ENCODE measurements around the gene C6orf62.
"Not testable (repeated sequence)": the region's sequence is repeated elsewhere in the genome, so short reads cannot be mapped to it uniquely, and the experiment has no call there.

The C6orf62 gene

DNA sequence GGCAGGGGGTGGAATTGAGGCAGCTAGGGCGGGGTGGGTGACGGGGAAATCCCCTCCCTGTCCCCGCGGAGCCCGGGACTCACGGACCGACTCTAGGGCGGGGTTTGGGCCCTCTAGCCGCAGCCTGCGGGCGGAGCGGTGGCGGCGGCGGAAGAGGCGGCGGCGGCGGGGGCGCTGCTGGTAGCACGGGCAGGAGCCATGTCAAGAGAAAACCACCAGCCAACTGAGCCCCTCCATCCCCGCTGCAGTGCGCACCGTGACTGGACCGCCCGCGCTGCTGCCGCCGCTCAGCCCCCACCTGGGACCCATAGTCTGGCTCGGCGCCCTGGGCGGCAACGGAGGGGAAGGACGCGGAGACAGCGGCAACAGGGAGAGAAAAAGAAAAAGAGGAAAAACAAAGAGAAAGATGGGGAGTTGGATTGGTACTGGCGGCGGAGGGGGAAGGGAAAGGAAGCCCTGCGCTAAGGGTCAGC lies 1.2 kb upstream of the C6orf62 start:
- no peak for DNase-seq (ENCODE audit: extremely low read depth, low read depth)
- TF ChIP-seq, protein P1, sequence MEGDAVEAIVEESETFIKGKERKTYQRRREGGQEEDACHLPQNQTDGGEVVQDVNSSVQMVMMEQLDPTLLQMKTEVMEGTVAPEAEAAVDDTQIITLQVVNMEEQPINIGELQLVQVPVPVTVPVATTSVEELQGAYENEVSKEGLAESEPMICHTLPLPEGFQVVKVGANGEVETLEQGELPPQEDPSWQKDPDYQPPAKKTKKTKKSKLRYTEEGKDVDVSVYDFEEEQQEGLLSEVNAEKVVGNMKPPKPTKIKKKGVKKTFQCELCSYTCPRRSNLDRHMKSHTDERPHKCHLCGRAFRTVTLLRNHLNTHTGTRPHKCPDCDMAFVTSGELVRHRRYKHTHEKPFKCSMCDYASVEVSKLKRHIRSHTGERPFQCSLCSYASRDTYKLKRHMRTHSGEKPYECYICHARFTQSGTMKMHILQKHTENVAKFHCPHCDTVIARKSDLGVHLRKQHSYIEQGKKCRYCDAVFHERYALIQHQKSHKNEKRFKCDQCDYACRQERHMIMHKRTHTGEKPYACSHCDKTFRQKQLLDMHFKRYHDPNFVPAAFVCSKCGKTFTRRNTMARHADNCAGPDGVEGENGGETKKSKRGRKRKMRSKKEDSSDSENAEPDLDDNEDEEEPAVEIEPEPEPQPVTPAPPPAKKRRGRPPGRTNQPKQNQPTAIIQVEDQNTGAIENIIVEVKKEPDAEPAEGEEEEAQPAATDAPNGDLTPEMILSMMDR (IDR thresholded peaks at IDR 0.05; ENCODE audit: low read depth, low read length) = no peak

DNA sequence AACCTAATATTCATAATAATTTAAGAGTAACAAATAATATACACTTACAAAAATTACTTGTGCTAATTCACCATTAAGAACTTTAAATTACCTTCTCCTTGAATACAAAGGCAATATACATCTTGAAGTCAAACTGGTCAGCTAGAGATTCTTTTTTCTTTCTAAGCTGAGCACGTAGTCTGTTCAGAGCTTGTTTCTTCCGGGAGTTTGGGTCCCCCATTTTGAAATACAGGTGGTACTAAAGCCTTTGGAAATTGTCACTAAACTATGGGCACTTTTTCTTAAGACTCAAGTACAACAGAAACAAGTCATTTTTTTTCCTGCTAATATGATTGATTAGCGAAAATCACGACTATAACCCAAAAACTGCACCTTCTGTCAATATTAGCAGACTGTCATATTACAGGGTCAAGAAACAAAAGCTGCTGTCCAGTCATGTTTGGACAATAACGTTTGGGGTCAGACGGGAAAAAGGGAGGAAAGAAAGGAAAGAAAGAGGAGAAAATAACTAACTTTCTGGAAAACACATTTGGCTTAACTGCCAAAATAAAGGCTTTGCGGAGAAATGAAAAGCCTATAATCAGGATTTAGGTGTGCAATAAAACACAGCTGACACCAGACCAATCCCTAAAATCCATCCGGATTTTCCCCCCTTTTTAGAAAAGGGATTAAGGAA lies 367 bp downstream of the C6orf62 start:
- TF ChIP-seq, protein P1 (IDR thresholded peaks at IDR 0.05; ENCODE audit: low read depth, low read length) = no peak
- DNase-seq (ENCODE audit: extremely low read depth, low read depth) = no peak

DNA sequence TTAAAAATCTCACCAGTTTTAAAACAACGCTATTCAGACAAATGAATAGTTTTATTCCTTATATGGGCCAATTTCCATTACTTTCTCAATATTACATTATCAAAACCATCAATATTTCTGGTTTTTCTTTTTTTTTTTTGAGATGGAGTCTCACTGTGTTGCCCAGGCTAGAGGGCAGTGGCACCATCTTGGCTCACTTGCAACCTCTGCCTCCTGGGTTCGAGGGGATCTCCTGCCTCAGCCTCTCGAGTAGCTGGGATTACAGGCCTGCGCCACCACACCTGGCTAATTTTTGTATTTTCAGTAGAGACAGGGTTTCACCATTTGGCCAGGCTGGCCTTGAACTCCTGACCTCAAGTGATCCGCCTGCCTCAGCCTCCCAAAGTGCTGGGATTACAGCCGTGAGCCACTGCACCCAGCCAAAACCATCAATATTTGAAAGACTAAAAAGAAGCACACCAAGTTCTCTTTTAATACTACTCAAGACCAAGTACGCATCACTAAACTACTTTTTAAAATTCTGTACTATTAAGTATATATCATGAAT lies 2.3 kb downstream of the C6orf62 start:
- DNase-seq (ENCODE audit: extremely low read depth, low read depth) = not testable (repeated sequence)

DNA sequence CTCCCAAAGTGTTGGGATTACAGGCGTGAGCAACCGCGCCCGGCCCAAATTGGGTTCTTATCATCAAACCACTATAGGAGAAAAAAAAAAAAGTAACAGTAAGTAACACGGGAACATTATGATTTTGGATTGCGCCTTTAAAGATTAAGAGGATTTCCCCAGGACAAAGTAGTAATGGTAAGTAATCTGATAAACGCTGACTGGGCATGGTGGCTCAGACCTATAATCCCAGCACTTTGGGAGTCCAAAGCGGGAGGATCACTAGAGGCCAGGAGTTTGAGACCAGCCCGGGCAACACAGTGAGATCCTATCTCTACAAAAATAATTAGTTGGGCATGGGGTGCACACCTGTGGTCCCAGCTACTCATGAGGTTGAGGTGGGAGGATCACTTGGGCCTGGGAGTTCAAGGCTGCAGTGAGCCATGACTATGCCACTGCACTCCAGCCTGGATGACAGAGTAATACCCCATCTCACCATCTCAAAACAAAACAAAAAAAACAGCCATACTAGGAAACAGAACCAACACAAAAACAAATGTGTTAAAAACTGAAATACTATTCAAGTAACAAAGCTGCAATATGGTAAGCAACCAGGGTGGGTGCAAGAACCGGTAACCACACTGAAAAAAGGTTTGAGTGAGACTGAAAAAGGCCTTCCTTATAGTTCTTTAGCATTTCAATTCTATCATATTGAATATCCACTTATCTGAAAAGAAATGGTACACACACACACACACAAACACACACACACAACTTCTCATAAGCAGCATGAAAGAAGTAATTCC lies 8.2 kb downstream of the C6orf62 start:
- TF ChIP-seq, protein P1 (IDR thresholded peaks at IDR 0.05; ENCODE audit: low read depth, low read length) = no peak
- no peak for DNase-seq (ENCODE audit: extremely low read depth, low read depth)

DNA sequence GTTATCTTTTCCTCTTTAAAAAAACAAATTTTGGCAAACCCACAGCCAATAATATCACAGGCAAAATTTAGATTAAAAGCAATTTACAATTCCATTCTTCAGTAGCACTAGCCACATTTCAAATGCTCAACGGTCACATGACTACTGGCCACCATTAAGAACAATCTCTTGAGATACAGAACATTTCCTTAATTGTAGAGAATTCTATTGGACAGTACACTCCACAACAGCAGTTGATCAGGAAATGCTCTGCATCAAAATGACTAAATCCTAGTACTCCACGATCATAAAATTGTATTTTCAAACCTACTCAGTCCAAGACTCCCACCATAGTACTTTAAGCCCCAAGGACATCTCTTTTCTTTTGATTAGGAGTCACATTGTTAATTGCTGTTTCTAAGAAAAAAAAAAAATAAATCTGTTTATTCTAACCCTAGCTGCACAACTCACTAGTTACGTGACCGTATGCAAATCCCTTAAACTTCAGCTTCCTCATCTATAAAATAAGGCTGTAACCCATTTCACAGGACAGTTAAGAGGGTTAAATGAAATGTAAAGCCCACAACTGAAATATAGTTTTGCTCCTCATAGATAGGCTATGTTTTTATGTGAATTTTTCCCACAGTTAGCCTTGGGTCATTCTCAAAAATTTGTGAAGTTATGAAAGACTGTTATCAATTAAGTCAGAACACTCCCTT lies 9.8 kb downstream of the C6orf62 start:
- TF ChIP-seq, protein P1 (IDR thresholded peaks at IDR 0.05; ENCODE audit: low read depth, low read length) = no peak
- no peak for DNase-seq (ENCODE audit: extremely low read depth, low read depth)

DNA sequence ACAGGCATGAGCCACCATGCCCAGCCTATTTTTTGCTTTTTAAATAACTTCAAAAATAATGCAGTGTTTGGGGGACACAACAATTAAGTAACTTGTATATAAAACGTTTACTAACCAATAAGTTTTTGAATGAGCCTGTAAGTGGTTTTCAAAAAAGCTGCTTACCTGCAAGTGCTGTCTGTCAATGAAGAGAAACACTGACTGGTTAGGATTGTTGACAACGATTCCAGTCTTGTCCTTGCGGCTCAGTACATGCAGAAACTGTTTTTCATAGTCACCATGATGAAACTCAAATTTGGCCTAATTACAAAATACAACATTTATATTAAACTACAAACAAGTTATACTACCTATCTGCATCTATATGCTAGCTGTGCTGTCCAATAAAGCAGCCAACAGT lies 10.3 kb downstream of the C6orf62 start:
- no peak for DNase-seq (ENCODE audit: extremely low read depth, low read depth)
- TF ChIP-seq, protein P1 (IDR thresholded peaks at IDR 0.05; ENCODE audit: low read depth, low read length) = no peak

DNA sequence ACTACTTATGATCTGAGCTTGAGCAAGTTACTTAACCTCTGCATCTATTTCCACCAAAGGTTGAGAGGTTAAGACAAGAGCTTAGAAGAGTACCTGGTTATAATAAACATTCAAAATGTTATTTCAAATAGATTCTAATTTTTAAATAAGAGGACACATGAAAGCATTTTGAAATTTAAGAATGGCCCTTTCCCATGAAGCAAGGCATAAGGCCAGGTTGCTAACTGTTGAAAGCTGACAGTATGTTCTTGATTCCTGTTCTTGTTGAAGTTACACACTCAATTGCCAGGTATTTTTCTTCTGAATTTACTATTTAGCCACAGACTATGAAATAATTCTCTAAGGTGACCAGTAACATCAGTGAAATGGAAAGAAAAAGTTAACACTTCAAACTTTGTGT lies 14.5 kb downstream of the C6orf62 start:
- TF ChIP-seq, protein P1 (IDR thresholded peaks at IDR 0.05; ENCODE audit: low read depth, low read length) = no peak
- DNase-seq (ENCODE audit: extremely low read depth, low read depth) = no peak
